Liver (tissue), 9 donors: ENCODE data around the gene C19orf33. TPM values are rescaled to one million over a fixed set of nuclear protein-coding genes. Genes with fewer than 3 reads are reported as not detected.

Experiments used
- DNase-seq: peaks from one replicate; pipeline ENCODE4 v3.0.0-alpha.2; 2017; ENCODE audit warnings: low spot score
- H3K27ac ChIP-seq, 2 donors: one replicate each; pipeline ENCODE4 v1.7.0; 2013; ENCODE audit warnings: inconsistent platforms in 2 of 2, low read length in 2 of 2, control low read depth in 1 of 2, low read depth in 1 of 2, mild to moderate bottlenecking in 1 of 2
- H3K27me3 ChIP-seq, 4 donors: one replicate each; pipeline versions ENCODE4 v1.6.1 to v1.7.0; 2013; ENCODE audit warnings: low read length in 3 of 4, inconsistent platforms in 1 of 4, mild to moderate bottlenecking in 1 of 4, moderate library complexity in 1 of 4; ENCODE audit not compliant: control insufficient read depth in 4 of 4, insufficient read depth in 4 of 4
- H3K36me3 ChIP-seq, 4 donors: one replicate each; pipeline versions ENCODE4 v1.6.1 to v1.7.0; 2013; ENCODE audit warnings: low read length in 3 of 4, mild to moderate bottlenecking in 3 of 4, low read depth in 1 of 4, moderate library complexity in 1 of 4; ENCODE audit not compliant: control insufficient read depth in 4 of 4, insufficient read depth in 3 of 4
- H3K4me1 ChIP-seq, 4 donors: one replicate each; pipeline versions ENCODE4 v1.6.1 to v1.7.0; 2013; ENCODE audit warnings: low read length in 3 of 4, mild to moderate bottlenecking in 3 of 4, moderate library complexity in 1 of 4; ENCODE audit not compliant: control insufficient read depth in 4 of 4, insufficient read depth in 4 of 4
- H3K4me3 ChIP-seq, 3 donors: one replicate each; pipeline versions ENCODE4 v1.6.1 to v1.7.0; 2013; ENCODE audit warnings: low read length in 3 of 3, control low read depth in 1 of 3, low read depth in 1 of 3, mild to moderate bottlenecking in 1 of 3
- H3K9ac ChIP-seq, 2 donors: one replicate each; pipeline ENCODE4 v1.7.0; 2013; ENCODE audit warnings: low read length in 2 of 2, mild to moderate bottlenecking in 2 of 2, moderate library complexity in 2 of 2, control low read depth in 1 of 2, low read depth in 1 of 2
- H3K9me3 ChIP-seq, 4 donors: one replicate each; pipeline versions ENCODE4 v1.6.1 to v1.7.0; 2013; ENCODE audit warnings: low read length in 3 of 4; ENCODE audit not compliant: control insufficient read depth in 4 of 4
- EGR1 ChIP-seq, 2 donors: IDR thresholded peaks; 2 replicates each; pipeline ENCODE4 v1.6.1; 2016 to 2018; ENCODE audit warnings: antibody characterized with exemption in 2 of 2, low read depth in 2 of 2
- FOXA1 ChIP-seq: IDR thresholded peaks from 2 replicates; pipeline ENCODE4 v1.6.1; 2016; ENCODE audit warnings: antibody characterized with exemption
- FOXA2 ChIP-seq: IDR thresholded peaks from 2 replicates; pipeline ENCODE4 v1.6.1; 2016; ENCODE audit warnings: antibody characterized with exemption
- GABPA ChIP-seq, 2 donors: IDR thresholded peaks in 1 of 2; conservative IDR thresholded peaks in 1 of 2; 2 replicates each; pipeline ENCODE4 v1.6.1; 2016; ENCODE audit warnings: antibody characterized with exemption in 2 of 2, mild to moderate bottlenecking in 1 of 2, moderate library complexity in 1 of 2
- HNF4A ChIP-seq, 2 donors: conservative IDR thresholded peaks; 2 replicates each; pipeline ENCODE4 v1.6.1; 2016; ENCODE audit warnings: antibody characterized with exemption in 2 of 2, mild to moderate bottlenecking in 2 of 2
- HNF4G ChIP-seq: IDR thresholded peaks from 2 replicates; pipeline ENCODE4 v1.6.1; 2016; ENCODE audit warnings: antibody characterized with exemption
- JUND ChIP-seq, 2 donors: IDR thresholded peaks; 2 replicates each; pipeline ENCODE4 v1.6.1; 2016; ENCODE audit warnings: antibody characterized with exemption in 2 of 2
- NR2F2 ChIP-seq: IDR thresholded peaks from 2 replicates; pipeline ENCODE4 v1.6.1; 2016; ENCODE audit warnings: antibody characterized with exemption
- RAD21 ChIP-seq, 2 donors: IDR thresholded peaks; 2 replicates each; pipeline ENCODE4 v1.6.1; 2016; ENCODE audit warnings: antibody characterized with exemption in 2 of 2, mild to moderate bottlenecking in 2 of 2
- RXRA ChIP-seq, 2 donors: IDR thresholded peaks; 2 replicates each; pipeline ENCODE4 v1.6.1; 2017 to 2018; ENCODE audit warnings: antibody characterized with exemption in 2 of 2, mild to moderate bottlenecking in 1 of 2
- SP1 ChIP-seq: IDR thresholded peaks from 2 replicates; pipeline ENCODE4 v1.6.1; 2018; ENCODE audit warnings: antibody characterized with exemption, mild to moderate bottlenecking
- TAF1 ChIP-seq: conservative IDR thresholded peaks from 2 replicates; pipeline ENCODE4 v1.6.1; 2016; ENCODE audit warnings: antibody characterized with exemption, mild to moderate bottlenecking
- YY1 ChIP-seq: IDR thresholded peaks from 2 replicates; pipeline ENCODE4 v1.6.1; 2016; ENCODE audit warnings: antibody characterized with exemption, mild to moderate bottlenecking
- WGBS: extraction: QIAGEN DNeasy Blood & Tissue Kit; methylation state at CpG from one replicate; pipeline ENCODE4 v1.1.7; 2013; 5-methylcytosine and 5-hydroxymethylcytosine counted together
- polyA plus RNA-seq, 2 donors: library from polyadenylated mRNA; stranded (reverse) in 1 of 2; unstranded in 1 of 2; fragments of 200-250 nt in 1 of 2; fragments of >200 nt in 1 of 2; fragmentation: Nextera tagmentation in 1 of 2; extraction: Ambion mirVana in 1 of 2; gene quantifications; one replicate each; pipeline versions ENCODE4 v1.2.1 to v1.2.3, GENCODE V29; 2013 to 2015
- total RNA-seq, 2 donors: library from RNA; depleted of rRNA; stranded (reverse); fragments of >200 nt; gene quantifications; one replicate each; pipeline ENCODE4 v1.2.3, GENCODE V29; 2014
- TF ChIP-seq, protein P1 (sequence below): IDR thresholded peaks from 2 replicates; pipeline ENCODE4 v1.6.1; 2016; ENCODE audit warnings: antibody characterized with exemption
- TF ChIP-seq, protein P2 (sequence below): fragments of 150-350 bp; IDR thresholded peaks from 2 replicates; pipeline ENCODE4 v1.5.1; 2017; ENCODE audit warnings: improper control_type of control experiment, low read depth, low read length; ENCODE audit not compliant: missing input control
- TF ChIP-seq, protein P3 (sequence below): IDR thresholded peaks from 2 replicates; pipeline ENCODE4 v1.6.1; 2016; ENCODE audit warnings: antibody characterized with exemption, mild to moderate bottlenecking
- TF ChIP-seq, protein P4 (sequence below): IDR thresholded peaks from 2 replicates; pipeline ENCODE4 v1.6.1; 2016; ENCODE audit warnings: antibody characterized with exemption
- TF ChIP-seq, protein P5 (sequence below): IDR thresholded peaks from 2 replicates; pipeline ENCODE4 v1.6.1; 2016; ENCODE audit warnings: antibody characterized with exemption
- donor health status: healthy.
- donor health status: healthy.
- donor health status: healthy.
- donor health status: healthy.
- donor health status: healthy.

C19orf33 gene
- total and polyA plus RNA-seq, 4 donors: 0.36 to 1.6 TPM; not detected in 2

DNA sequence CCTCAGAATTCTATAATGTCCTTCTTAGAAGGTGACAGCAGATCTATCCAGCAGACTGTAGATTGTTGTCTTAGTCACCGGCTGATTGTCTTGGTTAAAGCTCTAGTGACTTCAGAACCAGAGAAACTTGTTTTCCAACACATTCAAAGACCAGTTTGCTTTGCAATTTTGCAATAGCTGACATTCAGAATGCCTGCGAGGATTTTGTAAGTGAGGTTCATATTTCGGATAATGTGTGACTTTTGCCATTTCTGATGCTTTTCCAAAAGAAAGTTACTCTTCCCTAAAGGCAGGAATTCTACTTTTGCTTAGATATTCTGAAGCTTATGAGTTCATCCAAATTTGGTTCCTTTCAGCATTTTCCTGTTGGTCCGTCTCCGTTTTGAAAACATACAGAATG, 26.5 kb upstream of the C19orf33 start:
- Histone ChIP-seq H3K4me1 (peaks cover 0 to 11% (median 5%) of the 10 kb centered on the region in 4 donors), H3K27ac (peak overlapping the region; percentile 5 to 67), H3K4me3 (no peak overlapping the region), H3K36me3 (no peaks in the 10 kb centered on the region), H3K27me3 (no peaks in the 10 kb centered on the region), H3K9me3 (no peaks in the 10 kb centered on the region), H3K9ac (peak overlapping the region in 1 of 2 donors; percentile 19)
- no peak for DNase-seq
- TF ChIP-seq NR2F2 (no peak), HNF4A (conservative IDR thresholded peaks at IDR 0.05) (no peak), GABPA (IDR thresholded peaks at IDR 0.05 in 1 of 2, conservative IDR thresholded peaks at IDR 0.05 in 1 of 2) (no peak)
- TF ChIP-seq, protein P1, sequence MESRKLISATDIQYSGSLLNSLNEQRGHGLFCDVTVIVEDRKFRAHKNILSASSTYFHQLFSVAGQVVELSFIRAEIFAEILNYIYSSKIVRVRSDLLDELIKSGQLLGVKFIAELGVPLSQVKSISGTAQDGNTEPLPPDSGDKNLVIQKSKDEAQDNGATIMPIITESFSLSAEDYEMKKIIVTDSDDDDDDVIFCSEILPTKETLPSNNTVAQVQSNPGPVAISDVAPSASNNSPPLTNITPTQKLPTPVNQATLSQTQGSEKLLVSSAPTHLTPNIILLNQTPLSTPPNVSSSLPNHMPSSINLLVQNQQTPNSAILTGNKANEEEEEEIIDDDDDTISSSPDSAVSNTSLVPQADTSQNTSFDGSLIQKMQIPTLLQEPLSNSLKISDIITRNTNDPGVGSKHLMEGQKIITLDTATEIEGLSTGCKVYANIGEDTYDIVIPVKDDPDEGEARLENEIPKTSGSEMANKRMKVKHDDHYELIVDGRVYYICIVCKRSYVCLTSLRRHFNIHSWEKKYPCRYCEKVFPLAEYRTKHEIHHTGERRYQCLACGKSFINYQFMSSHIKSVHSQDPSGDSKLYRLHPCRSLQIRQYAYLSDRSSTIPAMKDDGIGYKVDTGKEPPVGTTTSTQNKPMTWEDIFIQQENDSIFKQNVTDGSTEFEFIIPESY: no peak
- WGBS: 64% methylated on average over 5 of the region's 5 CpGs

DNA sequence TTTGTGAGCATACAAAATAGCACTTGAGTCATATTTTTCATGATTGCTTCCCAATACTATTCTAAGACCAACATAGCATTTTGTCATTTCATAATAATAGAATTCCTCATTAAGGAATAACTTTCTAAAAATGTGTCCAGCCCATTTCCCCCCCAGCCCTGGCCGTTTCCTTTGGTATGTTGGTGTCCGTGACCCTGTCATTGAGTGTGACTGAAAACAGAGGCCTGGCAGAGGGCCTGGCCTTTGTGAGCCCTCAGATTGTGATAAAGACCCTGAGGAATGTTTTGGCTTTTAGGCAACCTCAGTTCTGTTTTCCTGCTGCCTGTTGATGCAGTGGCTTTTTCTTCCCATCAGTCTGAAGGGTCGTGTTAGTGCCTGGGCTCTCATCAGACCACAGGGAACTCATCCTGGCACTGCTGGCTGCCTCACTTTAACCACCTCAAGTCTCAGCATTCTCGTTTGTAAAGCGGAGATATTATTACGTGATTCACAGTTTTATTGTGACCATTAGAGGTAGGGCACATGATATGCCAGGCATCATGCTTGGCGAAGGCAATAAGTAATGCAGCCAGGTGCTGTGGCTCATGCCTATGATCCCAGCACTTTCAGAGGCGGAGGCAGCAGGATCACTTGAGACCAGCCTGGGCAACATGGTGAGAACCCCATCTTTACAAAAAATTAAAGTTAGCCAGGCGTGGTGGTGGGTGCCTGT, 25.9 kb upstream of the C19orf33 start:
- Histone ChIP-seq H3K9me3 (no peaks in the 10 kb centered on the region), H3K27me3 (no peaks in the 10 kb centered on the region), H3K36me3 (no peaks in the 10 kb centered on the region), H3K27ac (peak overlapping the region in 1 of 2 donors; percentile 67), H3K4me3 (no peak overlapping the region), H3K4me1 (peaks cover 0 to 11% (median 5%) of the 10 kb centered on the region in 4 donors), H3K9ac (no peak overlapping the region)
- WGBS: 70% methylated on average over 9 of the region's 9 CpGs
- peak; percentile 13 for TF ChIP-seq YY1
- peak; percentile 100 for TF ChIP-seq NR2F2
- no peak for TF ChIP-seq HNF4G
- TF ChIP-seq SP1: peak; percentile 68
- TF ChIP-seq, protein P1: no peak
- TF ChIP-seq, protein P2, sequence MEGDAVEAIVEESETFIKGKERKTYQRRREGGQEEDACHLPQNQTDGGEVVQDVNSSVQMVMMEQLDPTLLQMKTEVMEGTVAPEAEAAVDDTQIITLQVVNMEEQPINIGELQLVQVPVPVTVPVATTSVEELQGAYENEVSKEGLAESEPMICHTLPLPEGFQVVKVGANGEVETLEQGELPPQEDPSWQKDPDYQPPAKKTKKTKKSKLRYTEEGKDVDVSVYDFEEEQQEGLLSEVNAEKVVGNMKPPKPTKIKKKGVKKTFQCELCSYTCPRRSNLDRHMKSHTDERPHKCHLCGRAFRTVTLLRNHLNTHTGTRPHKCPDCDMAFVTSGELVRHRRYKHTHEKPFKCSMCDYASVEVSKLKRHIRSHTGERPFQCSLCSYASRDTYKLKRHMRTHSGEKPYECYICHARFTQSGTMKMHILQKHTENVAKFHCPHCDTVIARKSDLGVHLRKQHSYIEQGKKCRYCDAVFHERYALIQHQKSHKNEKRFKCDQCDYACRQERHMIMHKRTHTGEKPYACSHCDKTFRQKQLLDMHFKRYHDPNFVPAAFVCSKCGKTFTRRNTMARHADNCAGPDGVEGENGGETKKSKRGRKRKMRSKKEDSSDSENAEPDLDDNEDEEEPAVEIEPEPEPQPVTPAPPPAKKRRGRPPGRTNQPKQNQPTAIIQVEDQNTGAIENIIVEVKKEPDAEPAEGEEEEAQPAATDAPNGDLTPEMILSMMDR: no peak
- TF ChIP-seq, protein P3, sequence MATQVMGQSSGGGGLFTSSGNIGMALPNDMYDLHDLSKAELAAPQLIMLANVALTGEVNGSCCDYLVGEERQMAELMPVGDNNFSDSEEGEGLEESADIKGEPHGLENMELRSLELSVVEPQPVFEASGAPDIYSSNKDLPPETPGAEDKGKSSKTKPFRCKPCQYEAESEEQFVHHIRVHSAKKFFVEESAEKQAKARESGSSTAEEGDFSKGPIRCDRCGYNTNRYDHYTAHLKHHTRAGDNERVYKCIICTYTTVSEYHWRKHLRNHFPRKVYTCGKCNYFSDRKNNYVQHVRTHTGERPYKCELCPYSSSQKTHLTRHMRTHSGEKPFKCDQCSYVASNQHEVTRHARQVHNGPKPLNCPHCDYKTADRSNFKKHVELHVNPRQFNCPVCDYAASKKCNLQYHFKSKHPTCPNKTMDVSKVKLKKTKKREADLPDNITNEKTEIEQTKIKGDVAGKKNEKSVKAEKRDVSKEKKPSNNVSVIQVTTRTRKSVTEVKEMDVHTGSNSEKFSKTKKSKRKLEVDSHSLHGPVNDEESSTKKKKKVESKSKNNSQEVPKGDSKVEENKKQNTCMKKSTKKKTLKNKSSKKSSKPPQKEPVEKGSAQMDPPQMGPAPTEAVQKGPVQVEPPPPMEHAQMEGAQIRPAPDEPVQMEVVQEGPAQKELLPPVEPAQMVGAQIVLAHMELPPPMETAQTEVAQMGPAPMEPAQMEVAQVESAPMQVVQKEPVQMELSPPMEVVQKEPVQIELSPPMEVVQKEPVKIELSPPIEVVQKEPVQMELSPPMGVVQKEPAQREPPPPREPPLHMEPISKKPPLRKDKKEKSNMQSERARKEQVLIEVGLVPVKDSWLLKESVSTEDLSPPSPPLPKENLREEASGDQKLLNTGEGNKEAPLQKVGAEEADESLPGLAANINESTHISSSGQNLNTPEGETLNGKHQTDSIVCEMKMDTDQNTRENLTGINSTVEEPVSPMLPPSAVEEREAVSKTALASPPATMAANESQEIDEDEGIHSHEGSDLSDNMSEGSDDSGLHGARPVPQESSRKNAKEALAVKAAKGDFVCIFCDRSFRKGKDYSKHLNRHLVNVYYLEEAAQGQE: no peak
- TF ChIP-seq RAD21 (IDR thresholded peaks at IDR 0.05): peak in 1 of 2 donors; percentile 21
- TF ChIP-seq FOXA1: no peak
- TF ChIP-seq RXRA (IDR thresholded peaks at IDR 0.05): peak; percentile 71 to 72
- no peak for TF ChIP-seq FOXA2
- TF ChIP-seq, protein P4, sequence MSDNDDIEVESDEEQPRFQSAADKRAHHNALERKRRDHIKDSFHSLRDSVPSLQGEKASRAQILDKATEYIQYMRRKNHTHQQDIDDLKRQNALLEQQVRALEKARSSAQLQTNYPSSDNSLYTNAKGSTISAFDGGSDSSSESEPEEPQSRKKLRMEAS: no peak
- TF ChIP-seq JUND (IDR thresholded peaks at IDR 0.05): peak in 1 of 2 donors; percentile 27
- no peak for TF ChIP-seq GABPA (IDR thresholded peaks at IDR 0.05 in 1 of 2, conservative IDR thresholded peaks at IDR 0.05 in 1 of 2)
- no peak for TF ChIP-seq TAF1
- no peak for TF ChIP-seq EGR1 (IDR thresholded peaks at IDR 0.05; ENCODE audit: low read depth in 2 of 2)
- no peak for TF ChIP-seq HNF4A (conservative IDR thresholded peaks at IDR 0.05)
- TF ChIP-seq, protein P5, sequence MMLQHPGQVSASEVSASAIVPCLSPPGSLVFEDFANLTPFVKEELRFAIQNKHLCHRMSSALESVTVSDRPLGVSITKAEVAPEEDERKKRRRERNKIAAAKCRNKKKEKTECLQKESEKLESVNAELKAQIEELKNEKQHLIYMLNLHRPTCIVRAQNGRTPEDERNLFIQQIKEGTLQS: no peak
- DNase-seq: no peak
